Stimulated activated CD4-positive, alpha-beta T cell treated with anti-CD3 and anti-CD28 coated beads, Interleukin-2, amount 100 ng/mL, for 4 hours (primary cell): Measurements from ENCODE around the gene CLPSL1.
"Not testable (repeated sequence)": the region's sequence is repeated elsewhere in the genome, so short reads cannot be mapped to it uniquely, and the experiment has no call there.

Experiments
- DNase-seq: peaks from one replicate; pipeline ENCODE4 v3.0.0-alpha.2; 2020; ENCODE audit warnings: low read depth

The CLPSL1 gene, protein sequence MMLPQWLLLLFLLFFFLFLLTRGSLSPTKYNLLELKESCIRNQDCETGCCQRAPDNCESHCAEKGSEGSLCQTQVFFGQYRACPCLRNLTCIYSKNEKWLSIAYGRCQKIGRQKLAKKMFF

DNA sequence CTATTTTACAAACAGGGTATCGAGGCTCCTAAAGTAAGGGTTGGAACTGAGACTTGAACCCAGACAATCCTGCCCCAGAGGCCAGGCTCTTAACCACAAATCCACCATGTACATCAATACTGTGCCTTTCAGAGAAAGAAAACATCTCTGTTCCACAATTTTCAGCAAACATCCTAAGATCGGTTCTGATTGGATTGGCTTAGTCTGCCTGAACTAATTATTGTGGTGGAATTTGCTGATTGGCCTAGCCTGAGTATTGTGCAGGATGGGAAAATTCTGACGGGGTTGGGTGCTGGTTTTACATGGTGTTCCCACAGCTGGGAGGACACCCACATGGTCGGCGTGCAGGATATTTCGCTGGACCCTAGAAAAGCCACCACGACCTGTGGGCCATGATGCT, at the start of gene CLPSL1:
Gene CLPSL1, plus strand, starts transcription at position 301 of the 400 bp plus-strand sequence. Its CDS starts 92 bp downstream, at position 393.
- DNase-seq: no peak

DNA sequence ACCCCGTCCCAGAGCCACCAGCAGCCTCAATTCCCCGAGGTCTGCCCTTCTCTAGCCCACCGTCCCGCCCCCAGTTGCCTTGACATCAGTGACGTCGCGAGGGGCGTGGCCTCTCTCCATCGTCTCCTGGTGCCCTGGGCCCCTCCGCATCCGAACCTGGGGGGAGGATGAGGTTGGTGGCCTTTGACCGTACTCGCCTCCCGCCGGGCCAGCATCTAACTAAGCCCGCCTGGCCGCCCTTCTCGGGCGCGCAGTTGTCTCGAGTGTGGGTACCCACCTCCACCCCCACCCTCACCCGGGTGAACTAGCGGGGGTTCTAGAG, 49.4 kb upstream of the CLPSL1 start:
- DNase-seq: peak; percentile 90

DNA sequence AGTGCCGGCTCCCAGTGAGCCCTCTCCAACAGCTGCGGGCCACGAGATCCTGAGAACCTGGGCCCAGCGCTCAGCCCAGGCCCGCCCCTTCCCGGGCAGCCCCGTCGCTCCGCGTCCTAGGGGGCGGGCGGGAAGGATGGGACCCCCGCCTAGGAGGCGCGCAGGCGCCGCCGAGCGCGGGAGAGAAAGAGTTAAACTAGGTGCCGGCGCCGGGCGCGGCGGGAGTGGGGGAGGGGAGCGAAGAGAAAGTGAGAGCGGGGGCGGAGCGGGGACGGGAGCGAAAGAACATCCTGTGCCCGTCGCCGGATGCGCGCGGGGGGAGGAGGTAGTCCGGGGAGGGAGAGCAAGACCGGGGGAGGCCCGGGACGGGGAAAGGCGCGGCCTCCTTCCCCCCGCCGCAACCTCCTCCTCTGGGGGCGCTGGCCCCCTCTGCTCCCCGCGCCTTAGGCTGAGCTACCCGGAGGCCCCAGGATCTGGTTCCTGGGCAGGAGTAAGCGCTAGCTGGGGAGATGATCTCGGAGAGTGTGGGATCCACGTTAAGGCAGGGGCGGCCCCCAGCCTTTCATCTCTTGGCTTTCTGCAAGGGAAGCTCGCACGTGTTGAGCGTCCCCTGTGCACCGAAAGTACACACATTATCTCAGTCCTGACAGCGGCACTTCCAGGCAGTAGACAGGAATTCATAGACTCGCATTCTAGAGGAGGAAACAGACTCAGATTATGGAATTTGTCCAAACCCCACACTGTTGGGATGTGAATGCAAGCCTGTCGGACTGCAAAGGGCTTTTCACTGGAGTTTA, 48.9 kb upstream of the CLPSL1 start:
- peak; percentile 90 for DNase-seq

DNA sequence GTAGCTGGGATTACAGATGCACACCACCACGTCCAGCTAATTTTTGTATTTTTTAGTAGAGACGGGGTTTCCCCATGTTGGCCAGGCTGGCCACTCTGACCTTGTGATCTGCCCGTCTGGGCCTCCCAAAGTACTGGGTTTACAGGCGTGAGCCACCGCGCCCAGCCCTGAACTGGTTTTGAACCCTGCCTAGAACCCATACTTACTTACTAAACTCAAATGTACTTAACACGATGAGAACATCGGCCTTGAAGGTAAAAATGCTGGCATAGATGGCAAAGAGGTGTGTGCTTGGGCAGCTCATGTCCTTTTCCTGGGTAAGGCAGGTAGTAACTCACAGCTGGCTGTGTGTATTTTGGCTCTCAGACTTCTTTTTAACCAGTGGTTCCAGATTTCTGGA, 47.2 kb upstream of the CLPSL1 start:
- DNase-seq: no peak

DNA sequence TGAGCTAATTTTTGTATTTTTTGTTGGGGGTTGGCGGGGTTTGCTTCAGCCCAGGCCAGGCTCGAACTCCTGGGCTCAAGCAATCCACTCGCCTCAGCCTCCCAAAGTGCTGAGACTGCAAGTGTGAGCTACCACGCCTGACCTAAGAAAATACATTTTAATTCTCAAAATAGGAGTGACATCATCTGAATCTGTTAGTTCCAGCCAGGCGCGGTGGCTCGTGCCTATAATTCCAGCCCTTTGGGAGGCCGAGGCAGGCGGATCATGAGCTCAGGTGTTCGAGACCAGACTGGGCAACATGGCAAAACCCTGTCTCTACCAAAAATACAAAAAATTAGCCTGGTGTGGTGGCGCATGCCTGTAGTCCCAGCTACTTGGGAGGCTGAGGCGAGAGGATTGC, 46.5 kb upstream of the CLPSL1 start:
- not testable (repeated sequence) for DNase-seq

DNA sequence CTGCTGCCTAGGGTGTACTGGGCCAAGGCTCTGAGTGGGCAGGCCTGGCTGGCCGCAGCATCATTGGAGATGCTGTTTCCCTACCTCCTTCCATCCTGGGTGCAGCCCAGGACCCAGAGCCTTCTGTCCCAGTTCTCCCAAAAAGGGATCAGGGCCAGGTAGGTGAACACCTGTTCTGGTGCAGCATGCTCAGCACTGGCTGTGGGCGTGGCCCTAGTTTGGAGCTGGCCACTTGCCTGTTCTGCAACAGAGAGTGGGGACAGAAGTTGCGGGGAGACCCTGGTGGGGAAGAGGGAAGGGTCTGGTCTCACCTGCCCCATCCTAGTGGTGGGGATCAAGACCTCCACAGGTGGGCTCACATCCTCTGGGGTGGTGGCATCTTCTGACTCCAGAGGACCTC, 45.4 kb upstream of the CLPSL1 start:
- DNase-seq: no peak

DNA sequence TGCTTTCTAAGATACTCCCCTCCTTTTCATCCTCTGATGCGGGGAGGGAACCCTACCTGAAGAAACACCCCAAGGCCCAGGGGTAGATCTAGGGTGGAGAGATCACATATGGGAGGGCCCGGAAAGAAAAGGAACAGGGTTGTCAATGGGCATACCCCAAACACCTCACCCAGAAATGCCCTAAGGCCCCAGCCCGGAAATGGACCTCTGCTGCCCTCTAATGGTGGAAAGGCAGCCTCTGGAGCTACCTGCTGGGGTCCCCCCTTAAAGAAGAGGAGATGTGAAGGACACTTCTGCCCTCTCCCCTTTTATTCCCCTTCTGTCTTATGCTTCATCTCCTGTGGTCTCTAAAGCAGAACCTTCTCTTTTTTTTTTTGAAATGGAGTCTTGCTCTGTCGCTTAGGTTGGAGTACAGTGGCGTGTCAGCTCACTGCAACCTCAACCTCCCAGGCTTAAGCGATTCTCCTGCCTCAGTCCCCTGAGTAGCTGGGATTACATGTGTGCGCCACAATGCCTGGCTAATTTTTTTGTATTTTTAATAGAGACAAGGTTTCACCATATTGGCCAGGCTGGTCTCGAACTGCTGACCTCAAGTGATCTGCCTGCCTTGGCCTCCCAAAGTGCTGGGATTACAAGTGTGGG, 44.4 kb upstream of the CLPSL1 start:
- DNase-seq: peak; percentile 78

DNA sequence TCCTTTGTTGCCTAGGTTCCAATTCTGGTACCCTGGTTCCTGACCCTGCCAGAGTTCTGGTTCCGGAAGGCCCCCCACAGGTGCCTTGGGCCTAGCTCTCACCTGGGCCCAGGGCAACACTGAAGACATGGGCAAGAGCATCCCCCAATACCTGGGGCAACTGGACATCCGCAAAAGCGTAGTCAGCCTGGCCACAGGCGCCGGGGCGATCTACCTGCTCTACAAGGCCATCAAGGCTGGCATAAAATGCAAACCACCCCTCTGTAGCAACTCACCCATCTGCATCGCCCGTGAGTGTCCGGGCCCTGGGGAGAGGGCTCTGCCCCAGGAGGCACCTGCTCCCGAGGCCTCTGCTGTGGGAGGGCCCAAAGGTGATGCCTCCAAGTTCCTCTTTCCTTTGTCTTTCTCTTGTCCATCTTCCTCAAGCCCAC, 43.8 kb upstream of the CLPSL1 start, which contains the start of gene ARMC12:
Gene ARMC12, plus strand, starts transcription at position 51 of the 431 bp plus-strand sequence. Its CDS starts 77 bp downstream, at position 128.
- DNase-seq: no peak

DNA sequence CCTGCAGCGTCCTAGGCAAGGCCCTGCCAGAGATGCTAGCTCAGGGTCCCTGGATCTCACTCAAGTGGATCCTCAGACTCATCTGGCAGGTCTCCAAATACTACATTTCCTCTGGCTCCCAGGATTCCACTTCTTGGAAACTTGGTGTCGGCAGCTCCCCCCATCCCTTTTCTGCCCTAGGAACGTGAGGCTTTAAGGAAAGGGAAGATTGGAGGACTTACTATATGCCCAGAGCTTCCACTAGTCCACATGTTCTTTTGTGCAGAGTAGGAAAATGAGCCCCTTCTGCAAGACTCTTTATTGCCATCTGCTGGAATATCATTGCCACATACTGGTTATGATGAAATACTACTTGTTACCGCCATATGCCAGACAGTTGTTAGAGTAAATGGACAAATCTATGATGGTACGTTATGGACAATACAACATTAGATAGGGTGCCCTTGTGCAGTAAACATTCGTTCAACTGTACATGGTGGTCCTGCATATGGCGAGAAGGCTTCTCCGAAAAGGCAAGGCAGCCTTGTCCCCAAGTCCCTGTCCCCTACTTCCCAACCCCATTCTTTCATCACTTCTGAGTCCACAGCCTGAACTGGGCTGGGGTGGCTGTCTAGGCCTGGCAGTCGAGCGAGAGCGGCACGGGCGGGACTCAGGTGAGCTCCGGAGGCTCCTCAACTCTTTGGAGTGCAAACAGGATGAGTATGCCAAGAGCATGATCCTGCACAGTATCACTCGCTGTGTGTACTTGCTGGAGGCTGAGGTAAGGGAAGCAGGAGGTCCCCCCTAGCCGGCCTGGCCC, 43.2 kb upstream of the CLPSL1 start:
- no peak for DNase-seq

DNA sequence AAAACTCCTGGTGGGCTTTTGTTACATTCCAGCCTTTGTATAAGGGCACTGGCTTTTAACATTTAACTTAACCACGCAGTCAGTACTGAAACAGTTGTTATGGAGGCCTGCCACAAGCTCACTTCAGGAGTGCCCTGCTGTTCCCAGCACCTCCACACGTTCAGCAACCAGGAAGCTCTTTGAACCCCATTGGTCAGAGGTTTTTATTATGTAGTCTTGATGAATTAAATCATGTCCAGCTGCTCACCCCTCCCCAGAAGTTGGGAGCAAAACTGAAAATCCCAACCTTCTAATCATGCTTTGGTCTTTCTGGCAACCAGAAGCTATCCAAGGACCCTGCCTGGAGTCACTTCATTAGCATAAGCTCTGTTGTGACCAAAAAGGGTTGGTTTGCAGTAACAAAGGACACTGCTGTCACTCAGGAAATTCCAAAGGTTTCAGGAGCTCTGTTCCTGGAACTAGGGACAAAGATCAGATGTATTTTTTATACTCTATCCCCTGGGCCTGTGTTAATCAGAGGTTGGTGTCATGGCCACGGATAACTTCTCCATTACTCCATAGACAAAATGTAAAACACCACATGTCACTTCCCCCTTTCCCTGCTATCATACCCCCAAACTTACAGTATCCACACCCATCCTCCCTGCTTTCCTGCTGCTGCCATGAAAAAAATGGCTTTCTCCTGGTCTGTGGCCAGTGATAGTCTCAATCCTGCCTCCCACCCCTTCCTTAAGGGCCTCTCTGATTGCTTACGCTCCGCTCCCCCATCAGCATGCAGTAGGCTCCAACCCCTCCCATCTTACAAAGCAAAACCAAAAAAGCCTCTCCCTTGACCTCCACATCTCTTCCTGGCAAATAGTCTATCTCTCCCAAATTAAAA, 40.9 kb upstream of the CLPSL1 start:
- DNase-seq: no peak

DNA sequence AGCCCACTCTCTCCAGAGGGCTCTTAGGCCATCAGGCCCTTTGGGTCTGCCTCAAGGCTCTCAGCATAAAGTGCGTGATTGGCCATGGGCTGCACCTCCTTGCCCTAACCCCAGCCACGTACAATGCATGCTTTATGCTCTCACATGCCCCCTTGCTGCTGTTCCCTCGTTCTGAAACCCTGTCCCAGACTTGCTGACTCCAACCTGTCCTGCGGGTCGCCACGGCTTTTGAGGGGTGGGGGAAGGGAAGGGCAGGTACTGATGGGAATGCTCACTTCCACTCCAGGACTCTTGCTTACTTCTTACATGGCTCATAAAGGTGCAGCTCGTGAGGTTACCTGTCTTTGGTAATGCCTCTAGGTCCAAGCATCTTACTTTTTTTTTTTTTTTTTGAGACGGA, 38.0 kb upstream of the CLPSL1 start:
- no peak for DNase-seq

DNA sequence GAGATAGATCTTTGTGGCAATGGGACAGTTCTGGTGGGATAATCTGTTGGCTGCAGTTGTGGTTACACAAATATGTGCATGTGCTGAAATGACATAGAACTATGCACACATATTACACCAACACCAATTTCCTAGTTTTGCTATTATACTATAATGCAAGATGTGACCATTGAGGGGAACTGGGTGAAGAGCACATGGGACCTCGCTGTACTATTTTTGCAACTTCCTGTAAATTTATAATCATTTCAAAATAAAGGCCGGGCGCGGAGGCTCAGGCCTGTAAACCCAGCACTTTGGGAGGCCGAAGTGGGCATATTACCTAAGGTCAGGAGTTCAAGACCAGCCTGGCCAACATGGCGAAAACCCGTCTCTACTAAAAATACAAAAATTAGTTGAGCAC, 35.3 kb upstream of the CLPSL1 start:
- DNase-seq: no peak

DNA sequence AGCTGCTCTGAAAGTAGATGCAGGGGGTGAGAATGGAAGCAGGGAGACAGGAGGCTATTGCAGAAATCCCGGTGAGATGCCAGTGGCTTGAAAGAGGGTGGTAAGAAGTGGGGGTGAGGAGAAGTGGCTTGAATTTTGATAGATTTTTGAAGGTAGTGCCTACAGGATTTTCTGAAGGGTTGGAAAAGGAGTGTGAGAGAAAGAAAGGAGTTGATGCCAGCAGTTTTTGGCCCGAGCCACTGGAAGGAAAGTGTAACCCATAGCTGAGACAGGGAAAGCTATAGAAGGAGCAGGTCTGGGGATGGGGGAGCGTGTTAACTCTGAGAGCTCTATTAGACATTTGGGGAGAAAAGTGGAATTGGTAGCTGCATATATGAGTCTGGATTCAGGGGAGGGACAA, 34.3 kb upstream of the CLPSL1 start:
- no peak for DNase-seq

DNA sequence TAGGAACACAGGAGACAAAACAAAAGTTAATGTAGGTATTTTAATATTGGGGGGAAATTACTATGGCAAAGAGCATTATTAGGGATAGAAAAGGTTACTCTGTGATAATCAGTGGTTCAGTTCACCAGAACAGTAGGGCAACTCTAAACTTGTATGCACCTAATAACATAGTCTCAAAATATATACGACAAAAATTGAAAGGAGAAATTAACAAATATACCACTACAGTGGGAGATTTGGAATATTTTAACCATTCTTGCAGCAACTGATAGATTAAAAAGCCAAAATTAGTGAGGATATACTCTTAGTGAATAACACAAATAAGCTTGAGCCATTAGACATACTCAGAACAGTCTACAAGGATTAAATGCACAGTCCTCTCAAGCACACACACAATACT, 32.9 kb upstream of the CLPSL1 start:
- DNase-seq: no peak

DNA sequence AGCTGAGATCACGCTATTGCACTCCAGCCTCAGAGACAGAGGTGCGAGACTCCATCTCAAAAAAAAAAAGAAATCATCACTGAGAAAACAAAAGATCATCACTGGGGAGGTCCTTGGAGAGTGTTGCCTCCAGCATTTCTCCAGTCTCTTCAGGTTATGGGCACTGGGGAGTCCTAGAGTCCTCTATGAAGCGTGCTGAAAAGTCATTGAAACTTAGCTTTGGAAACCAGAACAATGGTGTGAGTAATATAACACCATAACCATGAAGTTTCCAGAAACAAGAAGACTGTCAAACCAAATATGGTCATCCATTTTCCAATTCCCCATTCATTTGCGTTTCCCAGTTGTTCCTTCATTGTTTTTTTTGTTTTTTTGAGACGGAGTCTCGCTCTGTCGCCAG, 30.3 kb upstream of the CLPSL1 start:
- no peak for DNase-seq

DNA sequence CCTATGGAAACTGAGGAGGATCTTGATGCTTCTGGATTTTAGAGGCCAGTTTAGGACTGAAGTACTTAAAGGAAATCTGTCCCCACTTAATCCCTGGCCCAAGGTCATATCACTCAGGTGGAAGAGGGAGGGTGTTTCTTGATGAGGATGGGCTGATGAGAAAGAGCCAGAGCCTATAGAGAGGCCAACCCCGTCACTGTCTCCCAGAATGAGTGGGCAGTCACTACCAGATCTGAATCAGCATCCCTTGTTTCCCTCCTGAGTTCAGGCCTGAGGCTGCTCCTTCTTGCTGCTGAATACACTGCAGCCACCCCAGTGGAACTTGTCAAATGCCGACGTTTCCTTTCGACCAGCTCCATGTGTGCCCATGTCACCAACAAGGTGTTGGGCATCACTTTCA, 29.2 kb upstream of the CLPSL1 start:
- DNase-seq: no peak

DNA sequence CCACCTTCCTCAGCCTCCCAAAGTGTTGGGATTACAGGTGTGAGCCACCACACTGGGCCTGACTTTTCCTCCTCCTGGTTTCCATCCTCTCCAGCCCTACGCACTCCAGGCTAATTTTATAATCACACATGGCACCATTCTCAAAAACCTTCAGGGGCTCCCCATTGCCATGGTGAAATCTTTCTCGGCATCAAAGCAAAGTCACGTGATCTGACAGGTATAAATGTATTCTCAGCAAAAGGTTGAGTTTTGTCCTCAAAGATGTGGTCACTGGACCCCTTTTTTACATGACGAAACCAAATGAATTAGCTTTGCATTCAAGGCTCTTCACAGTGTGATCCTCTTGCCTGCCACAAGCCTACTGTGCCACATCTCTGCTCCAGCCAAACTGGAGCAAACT, 28.5 kb upstream of the CLPSL1 start:
- DNase-seq: no peak

DNA sequence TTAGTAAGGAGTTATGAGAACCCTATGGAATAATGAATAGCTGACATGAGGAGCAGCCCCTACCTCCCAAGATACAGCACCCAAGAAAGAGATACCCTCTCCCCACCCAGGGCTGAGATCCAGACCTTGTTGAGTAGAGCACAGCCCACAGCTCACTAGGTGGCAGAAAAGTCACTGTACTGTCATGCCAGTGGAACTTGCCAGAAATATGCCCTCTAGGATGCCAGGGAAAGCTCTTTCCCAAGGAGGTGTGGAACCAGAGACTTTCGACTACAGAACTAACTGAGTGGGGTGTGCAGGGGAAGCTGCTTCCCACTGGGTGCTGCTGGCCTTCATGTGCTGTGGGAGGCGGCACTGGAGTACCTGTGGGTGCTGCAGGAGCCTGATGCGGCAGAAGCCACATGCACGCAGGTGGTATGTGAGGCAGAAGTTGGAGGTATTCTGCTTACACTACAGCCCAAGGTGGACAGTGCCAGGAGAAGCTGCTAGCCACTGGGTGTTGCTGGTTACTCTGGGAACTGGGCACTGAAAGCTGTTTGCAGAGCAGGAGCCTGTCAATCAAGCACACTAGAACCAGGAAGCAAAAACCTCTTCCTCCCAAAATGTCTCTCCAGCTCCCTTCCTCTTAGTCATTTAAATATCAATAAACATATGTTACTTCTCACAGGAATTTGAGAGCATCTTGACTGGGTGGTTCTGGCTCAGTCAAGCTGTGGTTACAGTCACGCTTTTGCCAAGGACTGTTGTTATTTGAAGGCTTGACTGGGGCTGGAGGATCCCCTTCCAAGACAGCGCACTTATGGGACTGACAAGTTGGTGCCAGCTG, 26.2 kb upstream of the CLPSL1 start:
- DNase-seq: no peak

DNA sequence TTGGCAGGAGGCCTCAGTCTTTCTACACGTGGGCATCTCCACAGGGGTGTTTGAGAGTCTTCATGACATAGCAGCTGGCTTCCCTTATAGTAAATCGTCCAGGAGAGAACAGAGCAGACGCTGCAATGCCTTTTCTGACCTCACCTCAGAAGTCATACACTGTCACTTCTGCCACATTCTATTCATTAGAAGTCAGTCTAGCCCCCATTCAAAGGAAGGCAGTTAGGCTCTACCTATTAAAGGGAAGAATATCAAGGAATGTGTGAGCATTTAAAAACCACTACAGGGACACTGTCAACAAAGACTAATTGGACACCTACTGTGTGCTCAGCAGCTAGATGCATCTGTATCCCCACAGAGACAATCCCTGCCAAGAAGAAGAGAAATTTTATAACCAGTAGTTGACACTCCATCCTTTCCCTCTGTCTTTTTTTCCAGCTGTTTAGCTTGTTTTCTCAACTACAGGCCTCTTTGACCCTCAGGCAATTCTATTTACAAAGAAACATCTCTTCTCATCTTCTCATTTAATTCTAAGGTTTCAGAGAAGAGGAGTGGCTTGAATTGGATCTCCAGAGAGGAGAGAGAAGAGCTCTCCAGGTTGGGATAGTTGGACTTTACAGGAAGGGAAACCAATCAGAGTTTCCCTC, 25.4 kb upstream of the CLPSL1 start:
- no peak for DNase-seq

DNA sequence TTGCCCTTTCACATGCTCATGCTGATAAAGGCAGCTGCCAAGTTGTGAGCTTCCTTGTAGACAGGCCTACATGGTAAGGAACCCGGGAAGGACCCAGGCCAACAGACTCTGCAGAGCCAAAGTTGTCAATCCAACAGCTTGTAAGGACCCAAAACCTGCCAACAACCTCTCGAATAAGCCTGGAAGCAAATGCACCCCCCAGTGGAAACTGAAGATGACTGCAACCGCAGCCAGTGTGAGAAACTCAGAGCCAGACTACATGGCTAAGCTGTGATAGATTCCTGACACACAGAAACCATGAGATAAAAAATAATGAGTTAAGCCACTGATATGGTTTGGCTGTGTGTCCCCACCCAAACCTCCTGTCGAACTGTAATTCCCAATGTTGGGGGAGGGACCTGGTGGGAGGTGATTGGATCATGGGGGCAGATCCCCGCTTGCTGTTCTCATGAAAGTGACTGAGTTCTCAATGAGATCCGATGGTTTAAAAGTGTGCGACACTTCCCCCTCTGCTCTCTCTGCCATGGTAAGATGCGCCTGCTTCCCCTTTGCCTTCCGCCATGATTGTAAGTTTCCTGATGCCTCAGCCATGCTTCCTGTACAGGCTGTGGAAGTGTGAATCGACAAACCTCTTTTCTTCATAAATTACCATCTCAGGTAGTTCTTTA, 23.2 kb upstream of the CLPSL1 start:
- DNase-seq: no peak
